HL-60 (cell line): ENCODE results near the gene VIPR2.

ENCODE experiments used
- DNase-seq, 2 experiments: peaks; one replicate each; pipeline ENCODE4 v3.0.0-alpha.2; 2010 to 2020; ENCODE audit warnings: low read depth in 1 of 2, low spot score in 1 of 2
- H3K27ac ChIP-seq: fragments of 250-450 bp; sonication (Bioruptor Pico); replicated peaks from 2 replicates; pipeline ENCODE4 v1.5.1; 2020; ENCODE audit warnings: mild to moderate bottlenecking, moderate library complexity
- H3K27me3 ChIP-seq: fragments of 250-450 bp; sonication (Bioruptor Pico); 2 replicates; pipeline ENCODE4 v1.5.1; 2021; ENCODE audit warnings: mild to moderate bottlenecking, moderate library complexity; ENCODE audit not compliant: insufficient read depth, poor library complexity, severe bottlenecking
- H3K4me3 ChIP-seq: replicated peaks from 2 replicates; pipeline ENCODE4 v1.5.1; 2011; ENCODE audit warnings: mild to moderate bottlenecking, control low read depth, low read length; ENCODE audit not compliant: insufficient read depth
- GABPA ChIP-seq: IDR thresholded peaks from 2 replicates; pipeline ENCODE4 v1.6.1; 2012; ENCODE audit warnings: low read depth
- POLR2AphosphoS5 ChIP-seq: IDR thresholded peaks from 2 replicates; pipeline ENCODE4 v1.6.1; 2012; ENCODE audit warnings: low read depth
- SPI1 ChIP-seq: IDR thresholded peaks from 2 replicates; pipeline ENCODE4 v1.6.1; 2012; ENCODE audit warnings: low read depth, mild to moderate bottlenecking, borderline replicate concordance
- TF ChIP-seq, protein P1 (sequence below): IDR thresholded peaks from one replicate; pipeline ENCODE4 v1.5.1; 2011; ENCODE audit warnings: low read length, control low read depth, inconsistent platforms; ENCODE audit not compliant: insufficient read depth
- TF ChIP-seq, protein P2 (sequence below): IDR thresholded peaks from 2 replicates; pipeline ENCODE4 v1.6.1; 2012; ENCODE audit warnings: low read depth; ENCODE audit not compliant: insufficient replicate concordance

Gene VIPR2

DNA sequence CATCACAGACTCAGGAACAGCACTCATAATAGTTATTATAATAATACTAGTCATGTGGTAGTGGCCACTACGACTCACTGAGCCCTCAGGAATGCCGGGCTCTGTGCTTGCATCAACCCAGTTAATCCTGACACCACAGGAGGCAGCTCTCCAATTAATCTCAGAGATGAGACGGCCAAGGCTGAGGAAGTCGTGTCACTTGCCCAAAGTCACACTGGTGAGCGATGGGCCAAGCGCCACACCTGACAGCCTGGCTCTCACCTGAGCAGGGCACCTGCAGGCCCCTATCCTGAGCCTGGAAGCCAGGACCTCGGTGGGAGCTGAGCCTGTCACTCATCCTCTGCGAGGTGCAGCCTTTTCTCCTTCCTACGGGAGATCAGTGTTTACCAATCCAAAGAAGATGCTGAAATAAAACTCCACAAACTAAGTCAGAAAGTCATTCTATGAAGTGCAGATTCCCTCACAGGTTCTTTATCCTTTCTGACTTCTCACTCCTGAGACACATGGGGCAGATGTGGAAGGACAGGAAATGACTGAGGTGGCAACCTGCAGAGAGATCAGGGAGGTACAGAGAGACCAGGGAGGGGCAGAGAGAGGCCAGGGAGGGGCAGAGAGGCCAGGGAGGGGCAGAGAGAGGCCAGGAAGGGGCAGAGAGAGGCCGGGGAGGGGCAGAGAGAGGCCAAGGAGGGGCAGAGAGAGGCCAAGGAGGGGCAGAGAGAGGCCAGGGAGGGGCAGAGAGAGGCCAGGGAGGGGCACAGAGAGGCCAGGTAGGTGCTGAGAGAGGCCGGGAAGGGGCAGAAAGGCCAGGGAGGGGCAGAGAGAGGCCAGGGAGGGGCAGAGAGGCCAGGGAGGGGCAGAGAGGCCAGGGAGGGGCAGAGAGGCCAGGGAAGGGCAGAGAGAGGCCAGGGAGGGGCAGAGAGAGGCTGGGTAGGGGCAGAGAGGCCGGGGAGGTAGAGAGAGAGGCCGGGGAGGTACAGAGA, 38.5 kb downstream of the VIPR2 start:
- TF ChIP-seq, protein P1, sequence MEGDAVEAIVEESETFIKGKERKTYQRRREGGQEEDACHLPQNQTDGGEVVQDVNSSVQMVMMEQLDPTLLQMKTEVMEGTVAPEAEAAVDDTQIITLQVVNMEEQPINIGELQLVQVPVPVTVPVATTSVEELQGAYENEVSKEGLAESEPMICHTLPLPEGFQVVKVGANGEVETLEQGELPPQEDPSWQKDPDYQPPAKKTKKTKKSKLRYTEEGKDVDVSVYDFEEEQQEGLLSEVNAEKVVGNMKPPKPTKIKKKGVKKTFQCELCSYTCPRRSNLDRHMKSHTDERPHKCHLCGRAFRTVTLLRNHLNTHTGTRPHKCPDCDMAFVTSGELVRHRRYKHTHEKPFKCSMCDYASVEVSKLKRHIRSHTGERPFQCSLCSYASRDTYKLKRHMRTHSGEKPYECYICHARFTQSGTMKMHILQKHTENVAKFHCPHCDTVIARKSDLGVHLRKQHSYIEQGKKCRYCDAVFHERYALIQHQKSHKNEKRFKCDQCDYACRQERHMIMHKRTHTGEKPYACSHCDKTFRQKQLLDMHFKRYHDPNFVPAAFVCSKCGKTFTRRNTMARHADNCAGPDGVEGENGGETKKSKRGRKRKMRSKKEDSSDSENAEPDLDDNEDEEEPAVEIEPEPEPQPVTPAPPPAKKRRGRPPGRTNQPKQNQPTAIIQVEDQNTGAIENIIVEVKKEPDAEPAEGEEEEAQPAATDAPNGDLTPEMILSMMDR, result no peak
- TF ChIP-seq, protein P2, sequence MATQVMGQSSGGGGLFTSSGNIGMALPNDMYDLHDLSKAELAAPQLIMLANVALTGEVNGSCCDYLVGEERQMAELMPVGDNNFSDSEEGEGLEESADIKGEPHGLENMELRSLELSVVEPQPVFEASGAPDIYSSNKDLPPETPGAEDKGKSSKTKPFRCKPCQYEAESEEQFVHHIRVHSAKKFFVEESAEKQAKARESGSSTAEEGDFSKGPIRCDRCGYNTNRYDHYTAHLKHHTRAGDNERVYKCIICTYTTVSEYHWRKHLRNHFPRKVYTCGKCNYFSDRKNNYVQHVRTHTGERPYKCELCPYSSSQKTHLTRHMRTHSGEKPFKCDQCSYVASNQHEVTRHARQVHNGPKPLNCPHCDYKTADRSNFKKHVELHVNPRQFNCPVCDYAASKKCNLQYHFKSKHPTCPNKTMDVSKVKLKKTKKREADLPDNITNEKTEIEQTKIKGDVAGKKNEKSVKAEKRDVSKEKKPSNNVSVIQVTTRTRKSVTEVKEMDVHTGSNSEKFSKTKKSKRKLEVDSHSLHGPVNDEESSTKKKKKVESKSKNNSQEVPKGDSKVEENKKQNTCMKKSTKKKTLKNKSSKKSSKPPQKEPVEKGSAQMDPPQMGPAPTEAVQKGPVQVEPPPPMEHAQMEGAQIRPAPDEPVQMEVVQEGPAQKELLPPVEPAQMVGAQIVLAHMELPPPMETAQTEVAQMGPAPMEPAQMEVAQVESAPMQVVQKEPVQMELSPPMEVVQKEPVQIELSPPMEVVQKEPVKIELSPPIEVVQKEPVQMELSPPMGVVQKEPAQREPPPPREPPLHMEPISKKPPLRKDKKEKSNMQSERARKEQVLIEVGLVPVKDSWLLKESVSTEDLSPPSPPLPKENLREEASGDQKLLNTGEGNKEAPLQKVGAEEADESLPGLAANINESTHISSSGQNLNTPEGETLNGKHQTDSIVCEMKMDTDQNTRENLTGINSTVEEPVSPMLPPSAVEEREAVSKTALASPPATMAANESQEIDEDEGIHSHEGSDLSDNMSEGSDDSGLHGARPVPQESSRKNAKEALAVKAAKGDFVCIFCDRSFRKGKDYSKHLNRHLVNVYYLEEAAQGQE, result no peak
- TF ChIP-seq POLR2AphosphoS5 (no peak), GABPA (no peak), SPI1 (no peak)
- no peak overlapping the region for H3K4me3 ChIP-seq
- H3K27ac ChIP-seq, result no peak overlapping the region
- DNase-seq, result no peak
- no peaks in the 10 kb centered on the region for H3K27me3 ChIP-seq

DNA sequence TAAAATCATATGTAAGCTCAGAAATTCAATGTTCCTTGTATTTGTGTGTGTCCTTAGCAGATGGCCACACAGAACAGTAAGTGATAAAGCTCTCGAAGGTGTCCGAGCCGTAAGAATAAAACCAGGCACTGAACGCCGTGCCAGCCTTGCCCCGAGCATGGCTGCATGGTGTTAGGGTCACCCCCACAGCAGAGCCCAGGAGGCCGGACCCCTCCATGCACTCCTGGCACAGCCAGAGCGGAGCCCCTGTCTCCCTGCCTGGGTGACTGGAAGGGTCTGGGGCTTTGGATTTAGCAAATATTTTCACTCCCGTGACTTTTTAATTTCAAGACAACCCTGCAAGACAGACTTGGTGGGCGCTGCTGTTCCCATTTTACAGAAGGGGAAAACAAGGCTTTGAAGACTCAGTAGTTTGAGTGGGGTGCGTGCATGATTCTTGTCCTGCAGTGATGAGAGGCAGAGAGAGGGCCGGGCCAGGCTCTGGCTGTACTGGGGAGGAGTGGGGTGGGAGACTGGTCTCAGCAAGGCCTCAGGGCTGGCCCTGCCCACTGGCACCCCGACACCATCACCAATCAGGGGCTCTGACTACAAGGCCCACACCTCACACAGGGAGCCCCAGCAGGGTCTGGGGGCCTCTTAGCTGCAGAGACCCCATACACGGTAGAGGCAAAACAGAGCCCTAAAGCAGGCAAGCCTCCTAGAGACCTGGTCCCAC, 39.4 kb downstream of the VIPR2 start:
- no peak for DNase-seq
- TF ChIP-seq, protein P2, result no peak
- TF ChIP-seq POLR2AphosphoS5 (no peak), GABPA (no peak), SPI1 (no peak)
- TF ChIP-seq, protein P1, result no peak
- H3K4me3 ChIP-seq, result no peak overlapping the region
- H3K27me3 ChIP-seq, result no peaks in the 10 kb centered on the region
- H3K27ac ChIP-seq, result no peak overlapping the region

DNA sequence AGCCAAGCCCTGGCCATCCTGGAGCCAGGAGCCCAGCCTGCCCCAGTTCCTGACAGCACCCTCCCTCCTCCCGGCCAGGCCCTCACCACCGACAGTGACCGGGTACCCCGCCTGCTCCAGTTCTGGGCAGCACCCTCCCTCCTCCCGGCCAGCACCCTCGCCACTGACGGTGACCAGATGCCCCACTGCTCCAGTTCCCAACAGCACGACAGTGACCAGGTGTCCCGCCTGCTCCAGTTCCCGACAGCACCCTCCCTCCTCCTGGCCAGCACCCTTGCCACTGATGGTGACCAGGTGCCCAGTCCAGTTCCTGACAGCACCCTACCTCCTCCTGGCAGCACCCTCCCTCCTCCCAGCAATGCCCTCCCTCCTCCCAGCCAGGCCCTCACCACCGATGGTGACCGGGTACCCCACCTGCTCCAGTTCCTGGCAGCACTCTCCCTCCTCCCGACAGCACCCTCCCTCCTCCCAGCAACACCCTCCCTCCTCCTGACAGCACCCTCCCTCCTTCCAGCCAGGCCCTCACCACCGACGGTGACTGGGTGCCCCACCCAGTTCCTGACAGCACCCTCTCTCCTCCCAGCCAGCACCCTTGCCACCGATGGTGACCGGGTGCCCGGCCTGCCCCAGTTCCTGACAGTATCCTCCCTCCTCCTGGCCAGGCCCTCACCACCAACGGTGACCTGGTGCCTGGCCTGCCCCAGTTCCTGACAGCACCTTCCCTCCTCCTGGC, 40.3 kb downstream of the VIPR2 start:
- TF ChIP-seq, protein P2, result no peak
- no peak for TF ChIP-seq GABPA
- TF ChIP-seq, protein P1, result no peak
- no peak for TF ChIP-seq SPI1
- TF ChIP-seq POLR2AphosphoS5, result no peak
- H3K4me3 ChIP-seq, result no peak overlapping the region
- no peak for DNase-seq
- H3K27me3 ChIP-seq, result no peaks in the 10 kb centered on the region
- H3K27ac ChIP-seq, result no peak overlapping the region
